Measurements from ENCODE around the gene KDR.

GRCh38 chr4:55029821-55030503, 95.4 kb downstream of the KDR start:
- TF ChIP-seq NFRKB (IDR thresholded peaks at IDR 0.05) (no peak), SP1 (IDR thresholded peaks at IDR 0.05) (no peak), FOXM1 (IDR thresholded peaks at IDR 0.05; ENCODE audit: borderline replicate concordance) (no peak), BHLHE40 (IDR thresholded peaks at IDR 0.05; ENCODE audit: borderline replicate concordance) (no peak), ZNF384 (IDR thresholded peaks at IDR 0.05) (no peak), FOXA1 (IDR thresholded peaks at IDR 0.05) (no peak), TARDBP (IDR thresholded peaks at IDR 0.05) (no peak), SUZ12 (IDR thresholded peaks at IDR 0.05) (no peak), HDGF (IDR thresholded peaks at IDR 0.05; ENCODE audit: borderline replicate concordance) (no peak), CTBP1 (IDR thresholded peaks at IDR 0.05; ENCODE audit: borderline replicate concordance) (no peak), FOXK2 (IDR thresholded peaks at IDR 0.05) (no peak), LEF1 (IDR thresholded peaks at IDR 0.05; ENCODE audit: borderline replicate concordance) (no peak), L3MBTL2 (conservative IDR thresholded peaks at IDR 0.05) (no peak)
- TF ChIP-seq, protein P1, sequence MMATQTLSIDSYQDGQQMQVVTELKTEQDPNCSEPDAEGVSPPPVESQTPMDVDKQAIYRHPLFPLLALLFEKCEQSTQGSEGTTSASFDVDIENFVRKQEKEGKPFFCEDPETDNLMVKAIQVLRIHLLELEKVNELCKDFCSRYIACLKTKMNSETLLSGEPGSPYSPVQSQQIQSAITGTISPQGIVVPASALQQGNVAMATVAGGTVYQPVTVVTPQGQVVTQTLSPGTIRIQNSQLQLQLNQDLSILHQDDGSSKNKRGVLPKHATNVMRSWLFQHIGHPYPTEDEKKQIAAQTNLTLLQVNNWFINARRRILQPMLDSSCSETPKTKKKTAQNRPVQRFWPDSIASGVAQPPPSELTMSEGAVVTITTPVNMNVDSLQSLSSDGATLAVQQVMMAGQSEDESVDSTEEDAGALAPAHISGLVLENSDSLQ (IDR thresholded peaks at IDR 0.05): no peak

All from HEK293T (cell line).